GF-D8 (cell line): Measurements from ENCODE around the gene SCN10A.

Experiments used
- DNase-seq: peaks from one replicate; lab custom pipeline; 2025; lab: John Stamatoyannopoulos, UW

The SCN10A gene

DNA sequence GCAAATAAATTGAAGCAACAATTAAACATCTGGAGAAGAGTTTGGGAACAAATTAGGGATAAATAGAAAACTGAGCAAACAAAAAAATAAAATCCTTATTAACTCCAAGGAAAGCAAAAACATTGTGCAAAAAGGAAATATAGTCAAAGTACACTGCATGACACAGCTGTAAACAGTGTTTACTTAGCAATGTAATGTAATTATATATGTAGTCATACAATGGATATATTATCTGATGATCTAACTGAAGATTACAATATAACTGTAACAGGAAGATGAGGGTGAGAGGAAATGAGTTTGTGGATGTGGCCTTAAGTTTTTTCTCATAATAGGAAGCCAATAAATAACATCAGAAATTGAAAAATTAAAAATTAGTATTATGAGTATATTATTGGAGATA, 42.5 kb downstream of the SCN10A start:
- no peak for DNase-seq

DNA sequence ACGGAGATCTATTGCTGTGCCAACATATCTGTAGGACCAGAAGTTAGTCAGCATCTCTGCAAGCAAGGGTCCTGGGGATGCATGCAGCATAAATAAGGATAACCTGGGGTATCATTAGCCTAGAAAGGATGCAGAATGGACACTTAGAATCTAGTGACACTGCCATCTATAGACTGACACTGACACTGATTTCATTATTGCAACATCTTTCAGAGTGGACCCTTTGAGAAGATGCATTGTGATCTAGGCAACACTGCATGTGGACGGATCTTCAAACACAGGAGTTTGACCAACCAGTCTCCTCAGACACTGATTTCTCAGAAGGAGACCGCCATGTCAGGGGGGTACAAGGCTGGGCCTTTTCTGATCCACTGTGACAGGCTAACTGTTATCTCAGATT, 52.4 kb downstream of the SCN10A start:
- DNase-seq, result no peak

DNA sequence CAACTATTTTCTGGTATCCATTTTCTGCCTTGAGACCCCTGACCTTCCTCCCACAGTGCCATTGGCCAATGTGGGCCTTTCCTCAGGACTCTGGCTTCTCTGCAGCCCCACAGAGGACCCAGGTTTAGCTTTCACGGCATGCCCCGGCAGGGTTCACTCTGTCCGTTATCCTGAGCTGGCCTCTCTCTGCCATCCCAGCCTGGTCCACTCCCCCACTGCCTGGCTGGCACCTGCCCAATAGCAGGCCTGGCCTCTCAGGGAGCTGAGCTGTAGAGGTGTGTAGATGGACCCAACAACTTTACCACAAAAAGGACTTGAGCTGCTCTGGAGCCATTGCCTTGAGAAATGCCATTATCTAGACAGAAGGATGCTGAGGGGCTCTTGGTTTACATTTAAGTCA, 57.5 kb downstream of the SCN10A start:
- DNase-seq, result no peak

DNA sequence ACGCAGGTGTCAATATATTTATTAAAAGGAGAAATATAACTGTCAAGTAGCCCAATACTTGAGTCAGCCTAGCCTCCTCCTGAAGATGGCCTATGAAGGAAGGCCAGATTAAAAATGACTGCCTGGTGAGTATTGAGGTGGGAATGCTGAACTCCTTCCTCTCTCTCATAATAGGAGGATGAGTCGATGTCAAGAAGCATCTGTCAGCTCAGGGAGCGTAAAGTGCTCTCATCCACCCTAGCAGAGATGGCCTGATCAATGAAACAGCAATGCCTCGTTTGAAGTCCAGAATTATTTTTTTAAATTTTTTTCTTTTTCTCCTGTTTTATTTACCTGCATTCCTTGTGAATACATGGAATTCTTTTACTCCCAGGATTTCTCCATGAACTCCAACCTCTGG, 58.3 kb downstream of the SCN10A start:
- DNase-seq, result no peak

DNA sequence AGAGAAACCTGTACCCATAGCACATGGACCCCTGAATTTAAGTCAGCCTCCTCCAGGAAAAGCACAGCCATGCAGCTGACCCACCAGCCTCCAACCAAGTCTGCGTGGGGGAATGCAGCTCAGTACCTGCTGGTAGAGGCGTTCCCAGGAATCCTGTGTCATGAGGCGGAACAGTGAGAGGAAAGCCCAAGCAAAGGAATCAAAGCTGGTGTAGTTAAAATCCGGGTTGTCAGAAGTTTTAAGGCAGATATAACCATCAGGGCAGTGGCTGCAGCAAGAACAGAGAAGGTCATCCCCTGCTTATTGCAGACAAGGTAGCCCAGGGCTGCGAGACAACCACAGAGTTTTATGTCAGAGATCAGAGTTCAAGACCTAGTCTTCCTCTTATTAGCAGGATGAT, 59.1 kb downstream of the SCN10A start:
- DNase-seq, result no peak

DNA sequence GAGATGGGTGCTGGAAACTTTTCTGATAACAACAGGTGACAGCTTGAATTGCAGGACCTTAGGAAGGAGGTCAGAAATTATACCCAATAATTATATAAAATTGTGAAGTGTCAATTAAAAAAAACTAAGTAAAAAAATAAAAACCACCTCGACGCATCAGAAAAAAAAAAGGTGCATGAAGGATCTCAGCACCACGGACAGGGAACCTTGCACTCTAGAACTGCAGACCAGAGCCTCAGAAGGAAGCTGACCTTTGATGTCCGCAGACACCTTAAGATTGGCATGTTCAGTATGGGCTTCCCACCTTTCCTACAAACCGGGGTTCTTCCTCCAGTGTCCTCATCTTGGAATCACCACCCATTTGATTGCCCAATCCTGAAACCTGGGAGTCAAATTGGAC, 60.9 kb downstream of the SCN10A start:
- no peak for DNase-seq

DNA sequence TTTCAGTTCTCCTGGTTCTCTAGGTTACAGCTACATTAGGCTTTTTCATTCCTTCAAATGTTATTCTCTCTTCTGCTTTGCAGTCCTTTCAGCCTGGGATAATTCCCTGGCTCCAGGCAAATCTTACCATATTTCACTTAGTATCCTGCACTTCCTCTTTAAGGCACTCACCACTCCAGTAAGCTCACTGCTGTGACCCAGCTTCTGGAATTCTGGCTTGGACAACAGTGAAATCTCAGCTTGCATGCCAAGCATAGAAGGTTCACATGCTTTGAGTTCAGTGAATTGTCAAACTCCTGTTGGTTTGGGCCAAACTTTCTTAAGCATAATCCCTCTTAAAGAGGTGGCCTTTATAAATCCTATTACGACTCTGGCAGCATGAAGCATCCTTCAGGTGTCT, 69.4 kb downstream of the SCN10A start:
- no peak for DNase-seq

DNA sequence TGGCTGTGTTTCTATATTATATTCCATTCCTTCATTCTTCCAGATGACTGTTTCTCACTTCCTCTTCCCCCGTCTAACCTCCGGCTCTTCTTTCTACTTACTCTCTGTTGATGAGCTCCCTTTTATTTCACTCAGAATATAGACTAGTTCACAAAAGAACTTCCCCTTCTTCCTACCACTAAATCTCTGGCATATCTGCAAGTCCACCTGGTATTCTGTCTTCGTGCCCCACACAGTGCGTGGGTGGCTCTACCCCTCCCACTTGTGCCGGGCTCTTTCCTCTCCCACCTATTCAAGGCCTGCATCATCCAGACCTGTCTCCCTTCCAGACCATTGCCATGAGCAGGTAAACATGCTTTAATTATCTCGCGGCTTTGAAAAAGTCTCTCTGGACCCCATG, 73.0 kb downstream of the SCN10A start:
- no peak for DNase-seq

DNA sequence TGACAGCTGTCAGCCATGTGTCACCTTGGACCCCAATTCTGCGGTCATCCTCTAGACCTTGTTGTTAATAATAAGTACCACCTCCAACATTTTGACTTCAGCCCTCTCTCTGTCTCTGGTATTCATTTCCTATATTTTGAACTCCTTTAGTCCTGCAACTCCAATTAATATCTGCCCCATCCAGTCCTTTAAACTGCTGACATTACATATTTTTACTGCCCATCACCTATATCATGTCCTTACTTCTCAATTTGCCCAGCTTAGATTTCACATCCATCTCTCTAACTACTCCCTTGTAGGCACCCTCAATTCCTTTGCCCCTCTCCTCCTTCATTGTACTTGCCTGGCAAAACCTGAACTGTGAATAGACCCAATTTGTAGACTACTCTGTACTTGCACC, 73.5 kb downstream of the SCN10A start:
- no peak for DNase-seq

DNA sequence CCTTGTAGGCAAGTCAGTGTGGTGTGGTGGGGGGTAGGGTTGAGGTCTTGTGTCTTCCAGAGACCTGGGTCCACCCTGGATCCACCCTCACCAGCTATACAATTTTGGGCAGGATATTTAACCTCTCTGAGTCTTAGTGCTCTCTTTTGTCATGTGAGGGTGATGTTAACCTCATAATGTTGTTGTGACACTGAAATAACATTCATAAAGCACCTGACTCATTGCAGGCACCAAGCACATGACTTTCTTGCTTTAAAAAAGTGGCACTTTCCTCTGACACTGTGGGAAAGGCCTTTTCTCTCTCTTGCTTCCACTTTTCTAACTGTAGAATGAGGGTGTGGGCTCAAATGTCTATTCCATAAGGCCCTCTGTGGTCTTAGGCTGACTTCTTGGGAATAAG, 75.5 kb downstream of the SCN10A start:
- no peak for DNase-seq

DNA sequence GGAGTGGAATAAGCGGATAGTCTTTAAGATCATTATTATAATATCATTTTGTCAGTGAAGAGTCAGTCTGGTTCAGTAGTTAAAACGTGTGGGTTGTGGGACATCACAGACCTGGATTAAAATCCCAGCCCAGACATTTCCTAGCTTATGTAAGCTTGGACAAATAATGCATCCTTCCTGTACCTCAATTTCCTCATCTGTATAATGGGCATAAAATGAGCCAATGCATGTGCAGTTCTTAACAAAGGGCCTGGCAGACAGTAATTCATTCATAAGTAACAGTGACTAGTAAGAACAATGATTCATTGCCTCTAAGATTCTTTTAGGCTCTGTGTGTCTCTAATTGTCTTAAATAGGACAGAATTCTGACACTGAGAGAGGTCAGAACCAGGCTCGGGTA, 76.1 kb downstream of the SCN10A start:
- DNase-seq, result no peak

DNA sequence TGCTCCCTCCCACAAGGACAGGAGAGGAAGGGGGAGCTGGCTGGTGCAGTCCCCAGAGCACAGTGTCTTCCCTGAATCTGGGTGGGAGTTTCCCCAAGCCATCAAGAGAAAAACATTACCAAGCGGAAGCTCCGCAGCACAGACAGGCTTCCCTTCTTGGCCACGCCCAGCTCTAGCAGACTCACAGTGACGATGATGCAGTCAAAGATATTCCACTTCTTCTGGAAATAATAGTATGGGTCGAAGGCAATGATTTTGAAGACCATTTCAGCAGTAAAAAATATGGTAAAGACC, 76.7 kb downstream of the SCN10A start:
- DNase-seq, result no peak

DNA sequence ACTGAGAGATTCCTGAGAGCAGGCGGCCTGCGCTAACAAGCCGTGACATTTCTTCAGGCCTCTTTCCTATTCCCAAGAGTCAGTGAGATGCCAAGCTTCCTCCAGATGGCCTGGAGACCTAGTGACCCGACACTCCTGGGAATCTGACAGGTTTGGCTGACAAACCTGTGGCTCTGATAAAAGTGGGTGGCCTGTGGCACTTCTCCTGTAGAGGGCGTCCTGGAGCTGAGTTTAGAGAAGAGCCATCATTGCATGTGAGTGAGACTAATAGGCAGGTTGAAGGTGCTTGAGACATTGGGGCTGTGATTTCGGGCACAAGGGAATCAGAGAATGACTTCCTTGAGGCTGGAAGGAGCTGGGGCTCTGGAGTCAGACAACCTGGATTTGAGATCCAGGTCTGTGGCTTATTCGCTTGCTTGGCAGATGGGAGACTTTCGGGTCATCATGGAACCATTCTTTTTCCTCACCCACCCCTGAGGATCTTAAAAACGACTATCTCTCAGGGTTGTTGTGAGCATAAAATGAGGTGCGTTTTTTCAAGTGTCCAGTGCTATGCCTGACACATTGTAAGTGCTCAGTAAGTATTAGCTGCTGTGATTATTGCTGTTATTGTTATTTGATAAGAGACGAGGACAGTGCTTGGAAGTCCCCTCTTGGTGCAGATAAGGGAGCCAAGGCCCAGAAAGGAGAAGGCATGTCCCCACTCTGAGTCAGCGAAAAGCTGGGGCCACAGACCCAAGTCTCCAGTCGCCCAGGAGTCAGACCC, 77.2 kb downstream of the SCN10A start:
- no peak for DNase-seq

DNA sequence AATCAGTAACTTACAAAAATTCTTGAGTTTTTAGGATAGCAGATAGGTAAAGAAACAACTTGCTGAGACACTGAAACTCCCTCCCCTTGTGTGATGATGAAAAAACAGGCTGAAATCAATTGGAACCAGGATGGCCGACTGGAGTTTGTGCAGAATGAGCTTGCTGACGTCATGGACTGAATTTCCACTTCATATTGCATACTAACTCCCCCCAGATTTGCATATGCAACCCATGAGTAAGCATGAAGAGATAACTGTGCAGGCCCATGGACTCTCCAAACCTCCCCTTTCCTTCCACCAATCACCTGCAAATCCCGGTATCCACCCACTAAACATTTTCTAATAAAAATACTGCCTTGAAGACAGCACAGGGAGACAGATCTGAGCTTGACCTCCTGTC, 84.5 kb downstream of the SCN10A start:
- no peak for DNase-seq

DNA sequence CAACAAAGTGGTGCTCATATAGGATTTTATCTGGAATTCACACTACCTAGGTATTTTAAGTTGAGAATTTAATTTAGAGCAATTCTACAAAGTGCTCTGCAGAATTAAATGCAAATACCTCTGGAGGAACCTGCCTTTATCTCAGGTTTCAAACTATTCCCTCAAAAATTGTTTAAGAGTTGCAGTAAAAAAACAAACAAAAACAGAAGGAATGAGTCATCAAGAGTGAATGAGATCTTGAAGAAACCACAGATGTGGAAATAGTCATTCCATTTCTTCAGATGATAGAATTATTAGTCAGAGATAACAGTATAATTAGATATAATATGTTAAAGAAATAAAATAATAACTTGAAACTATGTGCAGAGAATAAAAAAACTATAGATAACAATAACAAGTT, 85.7 kb downstream of the SCN10A start:
- no peak for DNase-seq

DNA sequence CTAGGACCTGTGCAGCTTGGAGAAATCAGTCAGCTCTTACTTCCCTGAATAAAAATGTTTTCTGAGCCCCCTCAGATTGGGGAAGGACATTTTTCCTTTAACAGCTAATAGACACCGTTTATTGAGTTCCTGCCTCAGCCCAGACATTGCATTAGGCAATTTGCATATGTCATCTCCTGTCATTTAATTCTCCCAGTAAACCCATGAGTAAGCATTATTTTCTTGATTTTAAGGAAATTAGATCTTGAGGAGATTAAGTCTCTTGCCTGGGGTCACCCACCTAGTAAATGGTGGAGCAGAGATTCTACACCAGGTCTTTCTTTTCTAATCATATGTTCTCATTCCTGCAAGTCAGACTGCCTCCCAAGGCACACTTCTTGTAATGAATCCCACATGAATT, 88.0 kb downstream of the SCN10A start:
- DNase-seq, result no peak

DNA sequence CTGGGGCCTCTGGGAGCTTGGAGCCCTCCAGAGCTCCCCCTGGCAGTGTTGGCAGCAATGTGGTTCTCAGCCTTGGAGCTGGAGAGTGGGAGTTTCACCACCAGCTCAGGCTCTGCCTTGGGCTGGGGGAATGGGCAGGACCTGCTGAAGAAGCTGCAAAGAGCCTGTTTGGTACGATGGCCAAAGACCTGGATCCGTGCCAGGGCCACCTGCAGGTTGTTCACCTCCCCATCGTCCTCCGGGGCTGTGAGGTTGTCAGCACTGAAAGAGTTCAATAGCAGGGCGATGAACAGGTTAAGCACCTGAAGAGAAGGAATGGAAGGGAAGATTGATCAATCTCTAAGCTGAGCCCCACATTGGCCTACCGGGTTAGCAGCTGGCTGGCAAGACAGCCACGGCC, 89.3 kb downstream of the SCN10A start:
- no peak for DNase-seq

DNA sequence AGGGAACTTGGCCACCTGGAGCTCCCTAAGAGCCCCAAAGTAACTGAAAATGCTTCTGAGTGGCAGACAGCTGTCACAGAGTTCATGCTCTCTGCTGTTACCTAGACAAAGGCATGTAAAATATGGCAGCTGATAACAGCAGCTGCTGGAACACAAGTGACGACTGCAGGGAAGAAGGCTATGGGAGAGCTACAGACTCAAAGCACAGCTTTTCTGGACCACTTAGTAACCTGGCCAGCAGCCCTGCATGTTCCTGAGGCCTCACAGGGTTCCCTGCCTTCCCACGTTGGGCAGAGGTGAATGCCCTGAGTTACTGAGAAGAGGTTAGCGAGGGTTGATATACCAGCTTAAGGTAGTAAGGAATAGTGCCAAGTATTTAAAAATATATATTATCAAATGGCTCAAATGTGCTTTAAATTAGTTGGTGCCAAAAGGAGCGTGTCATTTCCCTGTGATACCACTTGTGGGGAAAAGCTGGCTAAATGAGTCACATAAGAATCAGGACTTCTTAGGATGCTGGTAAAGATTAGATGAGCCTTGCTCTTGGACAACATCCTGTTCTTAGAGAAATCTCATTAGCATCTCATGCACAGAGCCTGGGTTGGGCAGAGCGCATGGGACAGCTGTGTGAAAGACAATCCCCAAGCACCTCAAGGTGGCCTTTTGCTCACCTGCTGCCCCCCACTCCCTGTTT, 90.1 kb downstream of the SCN10A start:
- DNase-seq, result no peak

DNA sequence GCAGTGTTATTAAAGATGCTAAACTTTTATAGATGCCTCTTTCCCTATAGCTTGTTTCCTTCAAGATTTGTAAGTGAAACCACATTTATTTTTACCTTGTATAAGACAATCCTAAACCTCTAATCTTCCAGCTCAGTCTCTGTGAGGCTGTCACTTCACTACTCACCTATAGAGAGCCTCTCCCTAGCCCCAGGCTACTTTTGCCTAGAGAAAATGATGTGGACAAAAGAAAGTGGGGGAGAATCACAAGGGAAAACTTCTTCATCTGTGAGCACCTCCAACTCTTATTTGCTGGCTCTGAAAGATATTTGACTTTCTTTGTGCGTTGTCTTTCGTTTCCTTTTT, 91.7 kb downstream of the SCN10A start:
- no peak for DNase-seq

DNA sequence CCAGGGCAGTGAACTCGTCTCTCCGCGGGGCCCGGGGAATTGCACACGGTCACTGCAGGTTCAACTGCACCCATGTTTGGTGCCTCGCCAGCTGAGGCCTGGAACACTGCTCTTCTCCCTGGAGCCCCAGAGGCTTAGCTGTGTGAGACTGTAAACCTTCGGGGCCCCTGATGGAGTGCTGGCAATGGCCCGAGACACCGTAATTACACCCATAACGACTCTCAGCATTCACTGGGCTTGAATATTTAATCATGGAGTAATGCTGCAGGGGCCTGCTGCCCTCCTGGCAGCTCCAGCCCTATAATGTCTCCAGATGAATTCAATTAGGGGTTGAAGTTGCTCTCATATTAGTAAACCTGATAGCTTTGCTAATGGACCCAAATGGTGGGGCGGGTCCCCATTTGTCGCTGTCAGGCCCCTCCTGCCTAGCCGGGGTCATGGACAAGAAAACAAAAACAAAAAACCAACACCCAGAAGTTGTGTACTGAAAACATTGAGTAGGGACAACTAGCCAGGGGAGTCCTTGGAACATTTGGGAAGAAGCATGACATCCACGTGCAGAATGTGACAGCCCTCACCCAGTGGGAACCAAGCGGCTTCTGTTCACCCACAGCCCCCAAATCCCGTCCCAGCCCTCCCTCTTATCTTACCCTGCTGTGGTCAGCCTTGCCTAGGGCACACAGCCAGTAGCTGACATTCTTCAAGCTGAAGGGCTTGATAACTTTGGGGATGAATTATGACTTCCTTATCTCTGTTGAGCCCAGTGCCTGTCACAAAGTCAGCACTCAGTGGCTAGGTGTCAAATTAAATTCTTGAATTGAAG, 92.2 kb downstream of the SCN10A start:
- DNase-seq, result no peak

DNA sequence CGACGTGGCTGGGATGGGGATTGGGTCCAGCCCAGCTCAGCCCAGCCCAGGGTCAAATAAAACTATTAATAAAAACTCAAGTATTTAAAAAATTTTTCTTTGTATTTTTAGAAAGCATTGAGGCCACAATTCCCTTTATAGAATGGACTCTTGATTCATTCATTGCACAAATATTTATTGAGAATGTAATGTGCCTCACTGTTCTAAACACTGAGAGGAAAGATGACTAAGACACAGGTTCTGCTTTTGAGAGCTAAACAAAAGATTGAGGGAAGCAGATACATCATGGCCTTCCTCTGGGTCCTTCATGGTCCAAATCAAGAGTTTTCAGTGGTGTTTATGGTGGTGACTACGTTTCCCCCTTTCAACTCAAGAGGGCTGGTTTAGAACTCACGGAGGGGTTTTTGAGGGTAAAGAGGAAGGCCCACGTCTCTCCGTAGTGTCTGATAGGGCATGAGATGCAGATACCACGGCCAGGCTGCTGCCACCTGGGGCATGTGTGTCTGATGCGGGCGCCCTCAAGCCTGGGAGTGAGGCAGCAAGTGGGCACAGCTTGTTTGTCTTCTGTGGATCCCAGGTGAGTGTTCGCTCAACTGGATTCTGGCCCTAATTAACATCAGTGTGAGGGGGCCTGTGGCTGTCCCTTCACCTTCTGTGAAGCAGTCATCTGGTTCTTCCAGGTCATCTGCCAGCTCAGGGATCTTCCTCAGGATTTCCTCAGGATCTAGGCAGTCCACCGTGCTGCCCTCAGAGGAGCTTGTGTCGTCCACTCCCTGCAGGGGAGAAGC, 93.0 kb downstream of the SCN10A start:
- no peak for DNase-seq

DNA sequence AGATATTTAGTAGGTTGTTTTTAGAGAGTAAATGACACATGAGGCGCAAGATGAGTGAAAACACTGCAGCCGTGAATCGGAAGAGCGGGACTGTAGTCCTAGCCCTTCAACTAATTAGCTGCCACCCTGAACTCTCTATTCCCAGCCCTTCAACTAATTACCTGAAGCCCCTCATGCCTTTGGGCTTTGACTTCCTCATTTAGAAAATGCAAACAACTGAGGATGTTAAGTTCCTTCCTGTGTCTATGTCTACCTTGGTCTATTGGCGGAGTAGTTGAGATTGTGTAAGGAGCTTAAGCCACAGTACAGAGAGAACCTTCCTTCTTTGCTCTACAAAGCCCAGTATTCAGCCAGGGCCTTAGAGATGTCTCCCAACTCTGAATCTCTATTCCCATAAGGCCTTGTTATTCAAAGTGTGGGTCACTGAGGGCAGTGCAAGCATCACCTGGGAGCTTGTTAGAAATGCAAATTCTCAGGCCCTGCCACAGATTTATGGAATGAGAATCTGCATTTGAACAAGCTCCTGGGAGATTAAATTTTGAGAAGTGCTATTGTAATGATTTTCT, 94.7 kb downstream of the SCN10A start:
- DNase-seq, result no peak
